Mucosa of rectum (tissue), 2 donors: ENCODE measurements around the gene SPAG16.

ENCODE experiments used
- H3K27ac ChIP-seq, 2 donors: one replicate each; pipeline ENCODE4 v1.7.0; 2013; ENCODE audit warnings: inconsistent platforms in 2 of 2, low read depth in 2 of 2, low read length in 2 of 2
- H3K27me3 ChIP-seq, 2 donors: one replicate each; pipeline ENCODE4 v1.7.0; 2013; ENCODE audit warnings: low read length in 2 of 2; ENCODE audit not compliant: control insufficient read depth in 2 of 2, insufficient read depth in 2 of 2
- H3K36me3 ChIP-seq, 2 donors: one replicate each; pipeline ENCODE4 v1.7.0; 2013; ENCODE audit warnings: low read length in 2 of 2; ENCODE audit not compliant: control insufficient read depth in 2 of 2, insufficient read depth in 2 of 2
- H3K4me1 ChIP-seq, 2 donors: one replicate each; pipeline ENCODE4 v1.7.0; 2013; ENCODE audit warnings: low read length in 2 of 2, mild to moderate bottlenecking in 1 of 2; ENCODE audit not compliant: control insufficient read depth in 2 of 2, insufficient read depth in 2 of 2
- H3K4me3 ChIP-seq, 2 donors: one replicate each; pipeline ENCODE4 v1.7.0; 2013; ENCODE audit warnings: low read length in 2 of 2
- H3K9ac ChIP-seq, 2 donors: one replicate each; pipeline ENCODE4 v1.7.0; 2013; ENCODE audit warnings: low read length in 2 of 2, low read depth in 1 of 2, mild to moderate bottlenecking in 1 of 2
- H3K9me3 ChIP-seq, 2 donors: one replicate each; pipeline ENCODE4 v1.7.0; 2013; ENCODE audit warnings: low read length in 2 of 2; ENCODE audit not compliant: control insufficient read depth in 2 of 2
- donor health status: healthy.
- donor health status: Normal muscosa, but diverticular disease.

Gene SPAG16

GRCh38 chr2:213496226-213496625 lies 212.0 kb downstream of the SPAG16 start:
- Histone ChIP-seq H3K36me3 (no peaks in the 10 kb centered on the region), H3K9me3 (no peaks in the 10 kb centered on the region), H3K9ac (no peak overlapping the region), H3K27ac (no peak overlapping the region), H3K4me1 (no peaks in the 10 kb centered on the region), H3K4me3 (no peak overlapping the region), H3K27me3 (no peaks in the 10 kb centered on the region)

GRCh38 chr2:213500881-213501280 lies 216.6 kb downstream of the SPAG16 start:
- Histone ChIP-seq H3K27ac (no peak overlapping the region), H3K36me3 (no peaks in the 10 kb centered on the region), H3K4me3 (no peak overlapping the region), H3K27me3 (no peaks in the 10 kb centered on the region), H3K4me1 (no peaks in the 10 kb centered on the region), H3K9ac (no peak overlapping the region), H3K9me3 (no peaks in the 10 kb centered on the region)

GRCh38 chr2:213524164-213524563 lies 239.9 kb downstream of the SPAG16 start:
- H3K9ac ChIP-seq, result no peak overlapping the region
- H3K36me3 ChIP-seq, result no peaks in the 10 kb centered on the region
- H3K27me3 ChIP-seq, result no peaks in the 10 kb centered on the region
- no peaks in the 10 kb centered on the region for H3K4me1 ChIP-seq
- no peak overlapping the region for H3K4me3 ChIP-seq
- no peaks in the 10 kb centered on the region for H3K9me3 ChIP-seq
- no peak overlapping the region for H3K27ac ChIP-seq

GRCh38 chr2:213537579-213537978 lies 253.3 kb downstream of the SPAG16 start:
- H3K27me3 ChIP-seq, result no peaks in the 10 kb centered on the region
- no peaks in the 10 kb centered on the region for H3K36me3 ChIP-seq
- no peak overlapping the region for H3K4me3 ChIP-seq
- no peak overlapping the region for H3K9ac ChIP-seq
- H3K27ac ChIP-seq, result no peak overlapping the region
- H3K9me3 ChIP-seq, result no peaks in the 10 kb centered on the region
- H3K4me1 ChIP-seq, result no peaks in the 10 kb centered on the region

GRCh38 chr2:213544940-213545339 lies 260.7 kb downstream of the SPAG16 start:
- Histone ChIP-seq H3K4me1 (no peaks in the 10 kb centered on the region), H3K4me3 (no peak overlapping the region), H3K9me3 (no peaks in the 10 kb centered on the region), H3K27ac (no peak overlapping the region), H3K9ac (no peak overlapping the region), H3K36me3 (no peaks in the 10 kb centered on the region), H3K27me3 (no peaks in the 10 kb centered on the region)

GRCh38 chr2:213545481-213545880 lies 261.2 kb downstream of the SPAG16 start:
- Histone ChIP-seq H3K27ac (no peak overlapping the region), H3K4me1 (no peaks in the 10 kb centered on the region), H3K27me3 (no peaks in the 10 kb centered on the region), H3K4me3 (no peak overlapping the region), H3K9ac (no peak overlapping the region), H3K36me3 (no peaks in the 10 kb centered on the region), H3K9me3 (no peaks in the 10 kb centered on the region)

GRCh38 chr2:213545964-213546475 lies 261.8 kb downstream of the SPAG16 start:
- no peaks in the 10 kb centered on the region for H3K4me1 ChIP-seq
- H3K9ac ChIP-seq, result no peak overlapping the region
- no peak overlapping the region for H3K4me3 ChIP-seq
- H3K36me3 ChIP-seq, result no peaks in the 10 kb centered on the region
- no peaks in the 10 kb centered on the region for H3K9me3 ChIP-seq
- H3K27ac ChIP-seq, result no peak overlapping the region
- H3K27me3 ChIP-seq, result no peaks in the 10 kb centered on the region

- Histone ChIP-seq H3K9me3 (no peaks in the 10 kb centered on the region), H3K4me3 (no peak overlapping the region), H3K4me1 (no peaks in the 10 kb centered on the region), H3K27me3 (no peaks in the 10 kb centered on the region), H3K9ac (no peak overlapping the region), H3K27ac (no peak overlapping the region), H3K36me3 (no peaks in the 10 kb centered on the region)
These were observed 267.3 kb downstream of the SPAG16 start for GRCh38 chr2:213551526-213551925.

GRCh38 chr2:213559053-213559452 lies 274.8 kb downstream of the SPAG16 start:
- H3K36me3 ChIP-seq, result no peaks in the 10 kb centered on the region
- H3K27ac ChIP-seq, result no peak overlapping the region
- no peaks in the 10 kb centered on the region for H3K4me1 ChIP-seq
- no peaks in the 10 kb centered on the region for H3K9me3 ChIP-seq
- no peaks in the 10 kb centered on the region for H3K27me3 ChIP-seq
- H3K4me3 ChIP-seq, result no peak overlapping the region
- no peak overlapping the region for H3K9ac ChIP-seq

- H3K4me3 ChIP-seq, result no peak overlapping the region
- H3K27ac ChIP-seq, result no peak overlapping the region
- H3K4me1 ChIP-seq, result no peaks in the 10 kb centered on the region
- no peaks in the 10 kb centered on the region for H3K36me3 ChIP-seq
- H3K27me3 ChIP-seq, result no peaks in the 10 kb centered on the region
- no peaks in the 10 kb centered on the region for H3K9me3 ChIP-seq
- no peak overlapping the region for H3K9ac ChIP-seq
These were observed 277.5 kb downstream of the SPAG16 start for GRCh38 chr2:213561759-213562158.
